ENCODE data around the gene TMCO4. TPM values are rescaled to one million over a fixed set of nuclear protein-coding genes. Genes with fewer than 3 reads are reported as not detected.

The TMCO4 gene
- total and polyA plus RNA-seq, 8 donors = 12.6 to 25.1 (median 17.3) TPM

- Histone ChIP-seq H3K4me3 (no peak overlapping the region), H3K9me3 (no peaks in the 10 kb centered on the region), H3K27me3 (no peaks in the 10 kb centered on the region), H3K4me1 (no peaks in the 10 kb centered on the region), H3K36me3 (no peaks in the 10 kb centered on the region), H3K27ac (no peak overlapping the region)
- 40% methylated on average over 11 of the region's 11 CpGs for WGBS, 2 donors
- ATAC-seq (no peak), FAIRE-seq (no peak), DNase-seq (no peak)
- intact Hi-C loops (cut with DNase I) = no loop called here
- TF ChIP-seq, protein P1, sequence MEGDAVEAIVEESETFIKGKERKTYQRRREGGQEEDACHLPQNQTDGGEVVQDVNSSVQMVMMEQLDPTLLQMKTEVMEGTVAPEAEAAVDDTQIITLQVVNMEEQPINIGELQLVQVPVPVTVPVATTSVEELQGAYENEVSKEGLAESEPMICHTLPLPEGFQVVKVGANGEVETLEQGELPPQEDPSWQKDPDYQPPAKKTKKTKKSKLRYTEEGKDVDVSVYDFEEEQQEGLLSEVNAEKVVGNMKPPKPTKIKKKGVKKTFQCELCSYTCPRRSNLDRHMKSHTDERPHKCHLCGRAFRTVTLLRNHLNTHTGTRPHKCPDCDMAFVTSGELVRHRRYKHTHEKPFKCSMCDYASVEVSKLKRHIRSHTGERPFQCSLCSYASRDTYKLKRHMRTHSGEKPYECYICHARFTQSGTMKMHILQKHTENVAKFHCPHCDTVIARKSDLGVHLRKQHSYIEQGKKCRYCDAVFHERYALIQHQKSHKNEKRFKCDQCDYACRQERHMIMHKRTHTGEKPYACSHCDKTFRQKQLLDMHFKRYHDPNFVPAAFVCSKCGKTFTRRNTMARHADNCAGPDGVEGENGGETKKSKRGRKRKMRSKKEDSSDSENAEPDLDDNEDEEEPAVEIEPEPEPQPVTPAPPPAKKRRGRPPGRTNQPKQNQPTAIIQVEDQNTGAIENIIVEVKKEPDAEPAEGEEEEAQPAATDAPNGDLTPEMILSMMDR (IDR thresholded peaks at IDR 0.05) = no peak
Observed at GRCh38 chr1:19844731-19845495, 45.2 kb upstream of the TMCO4 start.

DNA sequence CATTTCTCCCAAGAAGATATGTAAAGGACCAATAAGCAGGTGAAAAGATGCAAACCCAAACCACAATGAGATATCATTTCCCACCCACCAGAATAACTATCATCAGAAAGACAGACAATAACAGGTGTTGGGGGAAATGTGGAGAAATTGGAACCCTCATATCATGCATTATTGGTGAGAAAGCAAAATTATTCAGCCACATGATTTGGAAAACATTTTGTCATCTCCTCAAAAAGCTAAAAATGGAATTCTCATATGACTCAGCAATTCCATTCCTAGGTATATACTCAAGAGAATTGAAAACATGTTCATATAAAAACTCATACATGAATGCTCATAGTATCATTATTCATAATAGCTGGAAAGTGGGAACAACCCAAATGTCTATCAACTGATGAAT lies 40.5 kb upstream of the TMCO4 start:
- ATAC-seq (no peak), FAIRE-seq (no peak), DNase-seq (no peak)
- Histone ChIP-seq H3K36me3 (no peaks in the 10 kb centered on the region), H3K27ac (no peak overlapping the region), H3K4me1 (no peaks in the 10 kb centered on the region), H3K27me3 (no peaks in the 10 kb centered on the region), H3K9me3 (no peaks in the 10 kb centered on the region), H3K4me3 (no peak overlapping the region)
- intact Hi-C loops (cut with DNase I) = no loop called here
- TF ChIP-seq, protein P1 (IDR thresholded peaks at IDR 0.05) = no peak

DNA sequence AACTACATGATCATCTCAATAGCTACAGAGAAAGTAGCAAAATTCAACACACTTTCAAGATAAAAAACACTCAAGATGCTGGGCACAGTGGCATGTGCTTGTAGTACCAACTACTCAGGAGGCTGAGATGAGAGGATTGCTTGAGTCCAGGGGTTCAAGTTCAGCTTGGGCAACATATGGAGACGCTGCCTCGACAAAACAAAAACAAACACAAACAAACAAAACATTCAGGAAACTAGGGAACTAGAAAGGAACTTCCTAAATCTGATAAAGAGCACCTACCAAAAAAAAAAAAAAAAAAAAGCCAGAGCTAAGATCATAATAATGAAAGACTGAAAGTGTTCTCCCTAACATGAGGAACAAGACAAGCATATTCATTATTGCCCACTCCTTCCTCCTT lies 38.1 kb upstream of the TMCO4 start:
- intact Hi-C loops (cut with DNase I) = no loop called here
- H3K27me3 ChIP-seq = no peaks in the 10 kb centered on the region
- WGBS, 2 donors = 75 to 89% methylated on average over 2 of the region's 2 CpGs
- H3K9me3 ChIP-seq = no peaks in the 10 kb centered on the region
- FAIRE-seq (no peak), DNase-seq (no peak), ATAC-seq (no peak)
- H3K4me1 ChIP-seq = no peaks in the 10 kb centered on the region
- no peak overlapping the region for H3K4me3 ChIP-seq
- TF ChIP-seq, protein P1 (IDR thresholded peaks at IDR 0.05) = no peak
- no peak overlapping the region for H3K27ac ChIP-seq
- H3K36me3 ChIP-seq = no peaks in the 10 kb centered on the region

GRCh38 chr1:19835578-19835977 lies 35.9 kb upstream of the TMCO4 start:
- TF ChIP-seq, protein P1 (IDR thresholded peaks at IDR 0.05) = no peak
- no peaks in the 10 kb centered on the region for H3K27me3 ChIP-seq
- H3K4me3 ChIP-seq = no peak overlapping the region
- ATAC-seq (no peak), FAIRE-seq (no peak), DNase-seq (no peak)
- intact Hi-C loops (cut with DNase I) = no loop called here
- H3K27ac ChIP-seq = no peak overlapping the region
- H3K36me3 ChIP-seq = no peaks in the 10 kb centered on the region
- 92 to 97% methylated on average over 4 of the region's 4 CpGs for WGBS, 2 donors
- no peaks in the 10 kb centered on the region for H3K4me1 ChIP-seq
- no peaks in the 10 kb centered on the region for H3K9me3 ChIP-seq

- intact Hi-C loops (cut with DNase I) = no loop called here
- 80 to 89% methylated on average over 3 of the region's 3 CpGs for WGBS, 2 donors
Observed at GRCh38 chr1:19831441-19831840, 31.7 kb upstream of the TMCO4 start.

More at GRCh38 chr1:19831441-19831840, 31.7 kb upstream of the TMCO4 start:
- Histone ChIP-seq H3K27me3 (no peaks in the 10 kb centered on the region), H3K4me1 (no peaks in the 10 kb centered on the region), H3K9me3 (no peaks in the 10 kb centered on the region), H3K36me3 (no peaks in the 10 kb centered on the region), H3K27ac (no peak overlapping the region), H3K4me3 (no peak overlapping the region)
- no peak for DNase-seq
- ATAC-seq = no peak
- TF ChIP-seq, protein P1 (IDR thresholded peaks at IDR 0.05) = no peak
- no peak for FAIRE-seq
